ENCODE measurements around the gene GUCY2C.

GRCh38 chr12:14723763-14724162 is 27.4 kb upstream of the GUCY2C start:
- TF ChIP-seq EZH2phosphoT487 (IDR thresholded peaks at IDR 0.05; ENCODE audit: borderline replicate concordance) = no peak
- TF ChIP-seq, protein P1, sequence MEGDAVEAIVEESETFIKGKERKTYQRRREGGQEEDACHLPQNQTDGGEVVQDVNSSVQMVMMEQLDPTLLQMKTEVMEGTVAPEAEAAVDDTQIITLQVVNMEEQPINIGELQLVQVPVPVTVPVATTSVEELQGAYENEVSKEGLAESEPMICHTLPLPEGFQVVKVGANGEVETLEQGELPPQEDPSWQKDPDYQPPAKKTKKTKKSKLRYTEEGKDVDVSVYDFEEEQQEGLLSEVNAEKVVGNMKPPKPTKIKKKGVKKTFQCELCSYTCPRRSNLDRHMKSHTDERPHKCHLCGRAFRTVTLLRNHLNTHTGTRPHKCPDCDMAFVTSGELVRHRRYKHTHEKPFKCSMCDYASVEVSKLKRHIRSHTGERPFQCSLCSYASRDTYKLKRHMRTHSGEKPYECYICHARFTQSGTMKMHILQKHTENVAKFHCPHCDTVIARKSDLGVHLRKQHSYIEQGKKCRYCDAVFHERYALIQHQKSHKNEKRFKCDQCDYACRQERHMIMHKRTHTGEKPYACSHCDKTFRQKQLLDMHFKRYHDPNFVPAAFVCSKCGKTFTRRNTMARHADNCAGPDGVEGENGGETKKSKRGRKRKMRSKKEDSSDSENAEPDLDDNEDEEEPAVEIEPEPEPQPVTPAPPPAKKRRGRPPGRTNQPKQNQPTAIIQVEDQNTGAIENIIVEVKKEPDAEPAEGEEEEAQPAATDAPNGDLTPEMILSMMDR (conservative IDR thresholded peaks at IDR 0.05; ENCODE audit: low read length) = peak; percentile 95
